NT2/D1 (cell line): Measurements from ENCODE around the gene BAD.

Experiments
- SUZ12 ChIP-seq: IDR thresholded peaks from 2 replicates; pipeline ENCODE4 v1.6.1; 2011; ENCODE audit not compliant: insufficient read length, insufficient read depth; ENCODE audit errors: extremely low read depth
- ZNF274 ChIP-seq: IDR thresholded peaks from 2 replicates; pipeline ENCODE4 v1.6.1; 2011; ENCODE audit warnings: mild to moderate bottlenecking, low read depth, low read length

GRCh38 chr11:64316672-64317324 lies 32.3 kb upstream of the BAD start:
- TF ChIP-seq ZNF274: no peak
- no peak for TF ChIP-seq SUZ12
